ENCODE data around the gene TOR1B.
"Not testable (repeated sequence)": the region's sequence is repeated elsewhere in the genome, so short reads cannot be mapped to it uniquely, and the experiment has no call there.

Gene TOR1B

GRCh38 chr9:129802833-129803675, at the start of gene TOR1B:
TSS of gene TOR1B (plus strand) at chr9:129803184. CDS start at chr9:129803213, 29 bp downstream.
- peak within 1 kb of the TSS; percentile 96 for H3K4me3 ChIP-seq (ENCODE audit: low read depth, low read length)
- no peak for TF ChIP-seq CTCF (IDR thresholded peaks at IDR 0.05; ENCODE audit: low read depth, low read length, missing control alignments)
- peak; percentile 78 for DNase-seq (ENCODE audit: low read depth)

GRCh38 chr9:129755151-129755550, 47.8 kb upstream of the TOR1B start:
- H3K4me3 ChIP-seq (ENCODE audit: low read depth, low read length): no peak overlapping the region
- DNase-seq (ENCODE audit: low read depth): no peak
- no peak for TF ChIP-seq CTCF (IDR thresholded peaks at IDR 0.05; ENCODE audit: low read depth, low read length, missing control alignments)

GRCh38 chr9:129756191-129756590, 46.8 kb upstream of the TOR1B start:
- TF ChIP-seq CTCF (IDR thresholded peaks at IDR 0.05; ENCODE audit: low read depth, low read length, missing control alignments): no peak
- no peak overlapping the region for H3K4me3 ChIP-seq (ENCODE audit: low read depth, low read length)
- DNase-seq (ENCODE audit: low read depth): no peak

- TF ChIP-seq CTCF (IDR thresholded peaks at IDR 0.05; ENCODE audit: low read depth, low read length, missing control alignments): no peak
- no peak overlapping the region for H3K4me3 ChIP-seq (ENCODE audit: low read depth, low read length)
- no peak for DNase-seq (ENCODE audit: low read depth)
Measured at GRCh38 chr9:129757045-129757444, 45.9 kb upstream of the TOR1B start.

- no peak for TF ChIP-seq CTCF (IDR thresholded peaks at IDR 0.05; ENCODE audit: low read depth, low read length, missing control alignments)
- H3K4me3 ChIP-seq (ENCODE audit: low read depth, low read length): no peak overlapping the region
- no peak for DNase-seq (ENCODE audit: low read depth)
Measured at GRCh38 chr9:129759319-129759718, 43.7 kb upstream of the TOR1B start.

- TF ChIP-seq CTCF (IDR thresholded peaks at IDR 0.05; ENCODE audit: low read depth, low read length, missing control alignments): no peak
- no peak overlapping the region for H3K4me3 ChIP-seq (ENCODE audit: low read depth, low read length)
- DNase-seq (ENCODE audit: low read depth): no peak
Measured at GRCh38 chr9:129759804-129760502, 43.0 kb upstream of the TOR1B start.

GRCh38 chr9:129760784-129761183, 42.2 kb upstream of the TOR1B start:
- not testable (repeated sequence) for H3K4me3 ChIP-seq (ENCODE audit: low read depth, low read length); DNase-seq (ENCODE audit: low read depth)
